BJ (cell line): ENCODE results near the gene SORCS2. TPM values are rescaled to one million over a fixed set of nuclear protein-coding genes. Genes with fewer than 3 reads are reported as not detected.

ENCODE experiments used
- CTCF ChIA-PET: fragments of 350-600 bp; formaldehyde crosslinking; extraction: SDS; loops from one replicate; lab custom pipeline; 2021; ENCODE audit warnings: antibody characterized with exemption, inconsistent platforms; lab: Yijun Ruan, JAX
- POLR2A ChIA-PET: fragments of 300-600 bp; sonication (Branson Sonifier 250); formaldehyde crosslinking; extraction: SDS; loops from one replicate; lab custom pipeline; 2021; ENCODE audit warnings: antibody characterized with exemption; lab: Charles Lee
- DNase-seq: peaks from one replicate; pipeline ENCODE4 v3.0.0-alpha.2; 2011; ENCODE audit warnings: low read depth
- H3K27me3 ChIP-seq: 2 replicates; pipeline ENCODE4 v1.6.0; 2011; ENCODE audit warnings: low read length; ENCODE audit not compliant: control insufficient read depth, insufficient read depth
- H3K36me3 ChIP-seq: 2 replicates; pipeline ENCODE4 v1.5.1; 2011; ENCODE audit warnings: low read length; ENCODE audit not compliant: control insufficient read depth, insufficient read depth
- H3K4me3 ChIP-seq: 2 replicates; pipeline ENCODE4 v1.5.1; 2011; ENCODE audit warnings: low read depth, mild to moderate bottlenecking, control low read depth, low read length
- CTCF ChIP-seq: IDR thresholded peaks from 2 replicates; pipeline ENCODE4 v1.5.1; 2011; ENCODE audit warnings: low read depth, mild to moderate bottlenecking, control low read depth, inconsistent platforms, low read length, moderate library complexity; ENCODE audit not compliant: insufficient read depth
- polyA plus RNA-seq: library from polyadenylated mRNA; depleted of rRNA; stranded (reverse); fragments of >200 nt; gene quantifications from 2 replicates; pipeline ENCODE4 v1.2.3, GENCODE V29; 2011

SORCS2 gene
- polyA plus RNA-seq, 1 experiment, result 0.63 TPM

- TF ChIP-seq CTCF, result no peak
- no peak for DNase-seq
- POLR2A ChIA-PET, result no interaction called here
- CTCF ChIA-PET, result no interaction called here
- H3K27me3 ChIP-seq, result 0 out of 2 replicates have a peak, but pooled peaks cover 2% of the 10 kb centered on the region
- H3K4me3 ChIP-seq, result no peak overlapping the region
- H3K36me3 ChIP-seq, result no peaks in the 10 kb centered on the region
Observed at GRCh38 chr4:7414736-7415510, 222.6 kb downstream of the SORCS2 start.

GRCh38 chr4:7415927-7416686 lies 223.8 kb downstream of the SORCS2 start:
- TF ChIP-seq CTCF, result no peak
- Histone ChIP-seq H3K27me3 (0 out of 2 replicates have a peak, but pooled peaks cover 2% of the 10 kb centered on the region), H3K4me3 (no peak overlapping the region), H3K36me3 (no peaks in the 10 kb centered on the region)
- ChIA-PET POLR2A (no interaction called here), CTCF (no interaction called here)
- DNase-seq, result no peak

GRCh38 chr4:7416745-7417432 lies 224.6 kb downstream of the SORCS2 start:
- no peak for TF ChIP-seq CTCF
- H3K36me3 ChIP-seq, result no peaks in the 10 kb centered on the region
- H3K27me3 ChIP-seq, result no peaks in the 10 kb centered on the region
- no peak overlapping the region for H3K4me3 ChIP-seq
- ChIA-PET CTCF (no interaction called here), POLR2A (no interaction called here)
- no peak for DNase-seq

DNA sequence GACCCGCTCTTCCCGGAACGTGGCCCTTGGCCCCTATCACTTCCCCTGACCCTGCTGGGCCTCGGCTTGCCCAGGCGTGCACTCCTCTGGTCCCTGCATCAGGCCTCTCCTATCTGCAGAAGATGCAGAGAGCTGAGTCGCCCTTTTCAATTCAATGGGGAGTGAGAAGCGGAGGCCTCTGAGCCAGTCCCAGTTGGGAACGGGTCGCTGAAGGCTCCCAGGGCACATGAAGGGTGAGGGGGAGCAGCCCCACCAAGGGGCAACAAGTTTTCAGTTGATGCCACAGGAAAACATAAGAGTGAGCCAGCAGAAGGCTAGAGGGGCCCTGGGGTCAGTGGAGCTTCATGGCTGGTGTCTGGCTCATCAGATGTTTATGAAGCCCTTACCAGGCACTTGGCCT lies 225.3 kb downstream of the SORCS2 start:
- no peak for DNase-seq
- Histone ChIP-seq H3K36me3 (no peaks in the 10 kb centered on the region), H3K4me3 (no peak overlapping the region), H3K27me3 (no peaks in the 10 kb centered on the region)
- CTCF ChIA-PET, result no interaction called here
- POLR2A ChIA-PET, result no interaction called here
- no peak for TF ChIP-seq CTCF
